Stimulated activated CD8-positive, alpha-beta memory T cell treated with anti-CD3 and anti-CD28 coated beads, Interleukin-12 subunit alpha, Interleukin-12 subunit beta, amount 100 ng/mL, for 4 hours (primary cell): ENCODE measurements around the gene MXRA7.
A peak's percentile ranks its signal among the peaks of the same experiment; 100 is the strongest.
"Not testable (repeated sequence)": the region's sequence is repeated elsewhere in the genome, so short reads cannot be mapped to it uniquely, and the experiment has no call there.

ENCODE experiments used
- DNase-seq: peaks from one replicate; pipeline ENCODE4 v3.0.0-alpha.2; 2020; ENCODE audit warnings: low read depth

Gene MXRA7

GRCh38 chr17:76716146-76716838 is 5.5 kb upstream of the MXRA7 start:
- peak; percentile 68 for DNase-seq

DNA sequence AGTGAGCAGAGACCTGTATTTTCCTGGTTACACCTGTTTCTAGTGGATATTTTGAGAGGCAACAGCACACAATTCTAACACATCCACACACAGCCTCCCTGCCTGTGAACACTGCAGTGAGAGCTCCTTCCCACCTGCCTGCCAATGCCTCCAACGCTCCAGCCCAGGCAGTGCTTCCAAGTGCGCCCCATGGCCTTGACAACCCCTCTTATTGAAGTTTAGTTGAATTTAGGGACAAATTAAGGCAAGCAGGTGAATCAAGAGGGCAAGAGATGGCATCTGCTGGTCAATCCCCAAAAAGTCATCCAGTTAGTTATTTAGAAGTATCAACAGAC is 4.7 kb upstream of the MXRA7 start:
- DNase-seq: no peak

DNA sequence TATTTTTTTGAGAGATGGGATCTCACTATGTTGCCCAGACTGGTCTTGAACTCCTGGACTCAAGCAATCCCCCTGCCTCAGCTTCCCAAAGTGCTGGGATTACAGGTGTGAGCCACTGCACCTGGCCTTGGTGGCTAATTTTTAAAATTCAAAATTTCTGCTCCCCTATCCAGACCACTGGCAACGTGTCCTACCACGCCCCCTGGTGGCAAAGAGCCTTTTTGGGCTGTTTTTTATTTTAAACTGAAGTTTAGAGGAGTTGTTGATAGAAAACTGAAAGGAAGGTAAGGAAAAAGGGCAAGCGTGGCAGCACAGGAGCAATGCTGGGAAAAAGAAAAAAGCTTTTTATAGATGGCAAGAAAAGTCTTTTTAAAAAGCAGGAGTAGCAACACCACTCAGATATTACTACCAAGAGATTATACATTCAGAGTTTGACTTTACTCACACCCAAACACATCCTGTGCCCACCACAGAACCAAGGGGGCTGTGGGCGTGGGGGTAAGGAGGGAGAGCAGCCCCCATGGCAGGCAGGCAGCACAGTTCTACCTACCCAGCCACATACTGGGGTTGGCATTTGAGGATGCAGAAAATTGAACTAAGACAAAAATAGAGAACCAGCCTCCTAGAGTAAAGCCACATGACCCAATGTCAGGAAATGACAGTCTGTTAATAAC is 4.2 kb upstream of the MXRA7 start:
- DNase-seq: peak; percentile 45

- no peak for DNase-seq
Measured at GRCh38 chr17:76714336-76714735, 3.6 kb upstream of the MXRA7 start.

DNA sequence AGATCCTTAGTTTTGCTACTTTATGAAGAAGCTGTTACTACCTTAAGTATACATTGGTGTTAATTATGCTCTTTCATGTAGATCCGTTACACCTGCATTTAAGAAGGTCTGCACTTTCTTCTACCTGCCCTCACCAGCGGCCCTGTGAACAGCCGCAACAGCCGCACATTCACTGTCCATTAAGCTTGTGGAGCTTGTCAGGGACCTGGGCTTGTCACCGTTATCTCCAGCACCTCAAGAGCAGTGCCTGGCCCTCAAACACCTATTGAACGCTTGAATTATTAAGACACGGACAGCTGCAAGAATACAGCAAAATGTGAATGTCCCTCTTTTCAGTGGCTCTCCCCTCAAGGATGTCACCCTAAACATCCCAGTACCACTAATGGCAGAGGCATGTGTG is 3.0 kb upstream of the MXRA7 start:
- DNase-seq: no peak

- DNase-seq: not testable (repeated sequence)
Measured at GRCh38 chr17:76712321-76712720, 1.6 kb upstream of the MXRA7 start.

DNA sequence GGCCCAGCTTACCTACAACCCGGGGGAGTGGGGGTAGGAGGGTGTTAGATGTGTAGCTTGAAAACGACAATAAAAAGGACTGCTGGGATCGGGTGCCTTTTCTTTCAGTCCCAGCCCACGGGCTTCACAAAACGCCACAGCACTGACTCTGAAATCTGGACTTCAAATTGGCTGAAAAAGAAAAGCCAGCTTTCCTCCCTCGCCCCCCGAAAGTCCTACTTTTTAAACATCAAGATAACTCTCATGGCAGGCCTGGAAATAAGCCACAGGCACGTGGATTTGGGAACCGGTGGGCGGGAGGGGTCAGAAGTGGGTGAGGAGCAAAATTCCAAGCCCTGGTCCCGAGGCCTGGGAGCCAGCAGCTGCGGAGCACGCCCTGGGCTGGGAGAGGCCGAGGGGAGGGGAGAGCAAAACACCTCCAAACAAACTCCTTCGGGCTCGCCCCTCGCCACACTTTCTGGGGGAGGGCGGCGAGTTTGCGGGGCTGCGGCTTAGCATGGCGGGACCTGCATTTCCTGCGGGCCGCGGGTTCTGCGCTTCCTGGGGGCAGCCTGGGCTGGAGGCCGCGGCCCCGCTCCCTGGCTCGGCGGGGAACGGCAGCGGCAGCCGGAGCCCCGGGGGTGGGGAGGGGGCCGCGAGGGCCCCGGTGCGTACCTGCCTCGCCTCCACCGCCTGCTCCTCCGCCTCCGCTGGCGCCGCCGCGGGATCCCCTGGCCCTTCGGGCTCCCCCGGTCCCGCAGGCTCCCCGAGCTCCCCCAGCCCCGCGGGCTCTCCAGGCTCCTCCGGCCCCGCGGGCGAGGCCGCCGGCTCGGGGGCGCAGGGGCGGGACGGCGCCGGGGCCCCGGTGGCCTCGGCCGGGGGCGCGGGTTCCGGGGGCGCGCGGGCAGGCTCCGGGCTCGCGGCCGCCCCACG is 558 bp downstream of the MXRA7 start:
- DNase-seq: not testable (repeated sequence)

DNA sequence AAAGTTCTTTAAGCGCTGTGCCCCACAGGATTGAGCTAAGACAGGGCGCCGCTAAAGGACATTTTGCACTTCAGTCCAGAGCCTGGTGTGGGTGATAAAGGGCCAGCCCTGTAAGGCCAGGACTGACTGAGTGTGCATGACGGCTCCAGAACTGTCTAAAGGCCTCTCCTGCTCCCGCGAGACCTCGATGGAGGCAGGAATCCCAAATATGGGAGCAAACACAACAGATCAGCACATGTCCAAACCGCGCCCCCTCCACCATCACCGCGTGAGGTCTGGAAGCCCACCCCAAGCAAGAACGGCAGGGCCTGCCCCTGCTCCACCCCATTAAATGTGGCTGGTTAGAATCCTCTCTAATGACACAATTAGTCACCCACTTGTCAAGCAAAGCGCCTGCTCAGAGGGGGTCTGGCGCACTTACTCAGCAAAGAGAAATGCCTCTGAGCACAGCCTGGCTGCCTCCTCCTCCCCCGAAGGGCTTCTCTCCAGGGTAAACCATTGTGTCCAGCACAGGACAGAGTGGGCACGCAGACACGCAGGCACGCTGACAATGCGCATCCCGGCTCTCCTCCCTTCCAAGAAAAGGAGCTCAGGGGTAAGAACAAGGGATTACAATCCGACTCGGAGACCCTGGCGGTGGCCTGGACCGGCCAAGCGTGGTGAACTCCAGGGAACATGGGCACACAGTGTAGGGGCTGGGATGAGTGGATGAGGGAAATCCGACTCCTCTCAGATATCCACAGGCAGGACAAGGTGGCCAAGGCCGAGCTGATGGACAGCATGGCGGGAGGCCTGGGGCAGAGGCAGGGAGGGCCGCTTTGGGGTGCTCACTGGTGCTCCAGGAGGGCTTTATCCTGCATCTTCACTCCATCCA is 1.5 kb downstream of the MXRA7 start:
- no peak for DNase-seq

GRCh38 chr17:76707985-76708807 is 2.6 kb downstream of the MXRA7 start:
- DNase-seq: no peak

GRCh38 chr17:76706817-76707216 is 3.9 kb downstream of the MXRA7 start:
- DNase-seq: no peak

- no peak for DNase-seq
Measured at GRCh38 chr17:76704805-76705204, 6.0 kb downstream of the MXRA7 start.

- no peak for DNase-seq
Measured at GRCh38 chr17:76702941-76703637, 7.7 kb downstream of the MXRA7 start.

DNA sequence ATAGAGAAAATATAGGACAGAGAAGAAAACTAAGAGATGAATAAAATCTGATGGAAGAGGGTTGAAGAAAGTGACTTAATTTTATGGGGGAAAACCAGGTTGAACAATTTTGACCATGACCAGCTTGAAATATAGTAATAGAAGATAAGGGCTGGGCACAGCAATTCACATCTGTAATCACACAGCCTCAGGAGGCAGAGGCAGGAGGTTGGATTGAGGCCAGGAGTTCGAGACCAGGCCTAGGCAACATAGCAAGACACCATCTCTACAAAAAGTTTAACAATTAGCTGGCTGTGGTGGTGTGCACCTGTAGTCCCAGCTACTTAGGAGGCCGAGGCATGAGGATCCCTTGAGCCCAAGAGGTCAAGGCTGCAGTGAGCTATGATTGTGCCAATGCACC is 8.7 kb downstream of the MXRA7 start:
- no peak for DNase-seq

DNA sequence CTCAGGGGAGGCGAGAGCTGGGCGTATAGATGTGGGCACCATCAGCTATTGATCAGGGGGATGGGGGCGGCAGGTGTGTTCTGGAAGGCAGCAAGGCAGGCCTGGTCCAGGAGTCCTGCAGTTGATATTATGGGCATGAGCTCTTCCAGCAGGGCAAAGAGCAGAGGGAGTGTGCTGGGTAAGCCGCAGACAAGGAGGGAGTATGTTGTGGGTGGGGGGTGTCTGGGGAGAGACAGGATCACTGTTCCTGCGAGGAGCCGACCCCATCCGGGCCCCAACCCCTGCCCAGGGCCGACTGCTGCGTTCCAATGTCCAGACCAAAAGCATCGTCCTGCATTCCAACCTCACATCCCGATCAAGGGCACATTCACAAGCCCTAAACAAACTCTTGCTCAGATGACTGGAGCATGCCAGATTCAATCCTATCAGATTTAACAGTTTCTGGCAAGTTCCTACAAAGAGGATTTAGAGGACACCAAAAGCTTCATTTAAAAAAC is 9.2 kb downstream of the MXRA7 start:
- no peak for DNase-seq

GRCh38 chr17:76700617-76701470 is 9.9 kb downstream of the MXRA7 start:
- no peak for DNase-seq

- DNase-seq: no peak
Measured at GRCh38 chr17:76700270-76700616, 10.5 kb downstream of the MXRA7 start.

DNA sequence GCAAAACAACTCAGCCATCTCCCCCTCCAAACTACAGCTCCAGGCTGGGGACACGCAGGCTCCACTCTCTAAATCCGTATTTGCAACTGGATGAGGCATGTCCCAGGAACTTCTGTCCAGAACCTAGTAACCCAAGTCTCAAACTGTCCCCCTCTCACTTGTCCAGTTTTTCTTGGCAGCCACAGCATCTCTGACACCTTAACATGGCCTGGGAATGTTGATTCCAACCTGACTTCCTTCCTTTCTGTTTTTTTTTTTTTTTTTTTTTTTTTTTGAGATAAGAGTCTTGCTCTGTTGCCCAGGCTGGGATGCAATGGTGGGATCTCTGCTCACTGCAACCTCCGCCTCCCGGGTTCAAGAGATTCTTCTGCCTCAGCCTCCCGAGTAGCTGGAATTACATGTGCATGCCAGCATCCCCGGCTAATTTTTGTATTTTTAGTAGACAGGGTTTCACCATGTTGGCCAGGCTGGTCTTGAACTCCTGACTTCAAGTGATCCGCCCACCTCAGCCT is 12.2 kb downstream of the MXRA7 start:
- not testable (repeated sequence) for DNase-seq

- DNase-seq: no peak
Measured at GRCh38 chr17:76697702-76698465, 12.9 kb downstream of the MXRA7 start.
